ENCODE results near the gene SEC61A2.

SEC61A2 gene

DNA sequence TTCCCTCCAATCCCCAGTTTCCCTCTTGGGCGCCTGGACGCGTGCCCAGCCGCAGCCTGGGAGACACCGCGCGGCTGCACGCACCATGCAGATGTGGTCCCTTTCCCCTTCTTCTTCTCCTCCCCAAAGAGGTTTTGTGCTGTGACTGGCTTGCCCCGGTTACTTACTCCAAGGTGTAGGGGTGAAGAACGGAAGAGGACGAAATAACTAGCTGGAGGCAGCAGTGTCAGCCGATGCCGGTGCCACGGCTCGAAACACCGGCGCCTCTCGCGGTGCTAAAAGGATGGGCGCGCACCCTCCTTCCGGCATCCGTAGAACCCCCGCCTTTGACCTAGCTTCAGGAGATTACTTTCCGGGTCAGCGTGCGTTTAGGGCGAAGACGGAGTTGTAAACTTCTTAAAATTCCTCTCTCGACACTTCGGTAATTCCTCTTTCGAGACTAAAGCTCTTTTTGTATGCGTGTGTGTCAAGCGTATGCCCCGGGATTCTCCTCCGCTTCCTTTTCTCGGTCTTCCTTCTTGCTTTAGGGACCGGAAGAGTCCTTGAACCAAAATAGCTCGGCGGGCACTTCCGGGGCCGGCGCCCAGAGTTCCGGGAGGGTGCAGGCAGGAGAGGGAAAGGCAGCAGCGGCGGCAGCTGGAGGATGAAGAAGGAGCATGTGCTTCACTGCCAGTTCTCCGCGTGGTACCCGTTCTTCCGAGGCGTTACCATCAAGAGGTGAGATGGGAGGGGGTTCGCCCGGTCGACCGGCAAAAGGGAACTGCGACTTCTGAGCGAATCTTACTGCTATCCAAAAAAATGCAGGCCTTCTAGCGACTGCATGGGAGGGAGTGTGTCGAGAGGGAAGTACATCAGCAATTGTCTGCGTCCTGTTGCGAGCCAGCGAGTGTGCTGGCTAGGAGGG is 66.4 kb downstream of the SEC61A2 start, which contains the start of the genes CDC123 and NUDT5:
Gene CDC123 (plus strand): TSS at position 586 of the 904 bp plus-strand sequence. CDS start 58 bp downstream, at position 644.
Gene NUDT5 (minus strand): TSS at position 289 of the 904 bp plus-strand sequence. CDS start 9,600 bp downstream, outside the sequence.
- H3K27ac Mint-ChIP-seq = peak within 1 kb of the TSS; percentile 98
- peaks cover 38% of the 10 kb centered on the region for H3K4me1 Mint-ChIP-seq (ENCODE audit: low read depth)

DNA sequence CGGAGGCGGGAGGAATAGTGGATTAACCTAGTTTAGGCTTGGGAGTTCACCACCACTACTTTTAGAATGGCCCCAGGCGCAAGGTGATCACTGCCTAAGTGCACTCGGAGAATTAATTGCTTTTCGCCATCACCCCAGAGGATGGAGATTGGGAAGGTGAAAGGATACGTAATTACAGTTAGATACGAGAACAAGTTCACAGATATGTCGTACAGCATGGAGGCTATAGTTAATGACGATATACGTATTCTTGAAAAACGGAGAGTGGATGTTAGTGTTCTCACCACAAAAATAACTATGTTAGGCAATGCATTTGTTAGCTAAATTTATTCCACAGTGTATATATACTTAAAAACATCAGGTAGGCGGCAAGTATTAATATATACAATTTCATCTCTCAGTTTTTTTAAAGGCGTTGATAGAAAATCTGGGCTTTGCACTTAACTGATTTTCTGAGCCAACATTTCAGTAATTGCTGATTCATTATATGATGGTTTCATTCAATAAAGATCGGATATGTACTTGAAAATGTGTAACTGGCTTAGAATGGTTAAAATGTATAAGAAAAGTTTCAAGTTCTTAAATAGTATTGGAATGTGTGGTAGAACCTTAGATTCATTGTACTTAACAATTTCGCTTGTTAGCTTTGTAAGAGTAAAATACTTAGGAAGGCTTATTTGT is 67.2 kb downstream of the SEC61A2 start:
- H3K27me3 Mint-ChIP-seq (ENCODE audit: low read depth) = no peaks in the 10 kb centered on the region
- peak overlapping the region; percentile 90 for H3K4me3 Mint-ChIP-seq
- H3K4me1 Mint-ChIP-seq (ENCODE audit: low read depth) = peaks cover 40% of the 10 kb centered on the region
- no peaks in the 10 kb centered on the region for H3K9me3 Mint-ChIP-seq
- peak overlapping the region; percentile 98 for H3K27ac Mint-ChIP-seq
- peaks cover 37% of the 10 kb centered on the region for H3K36me3 Mint-ChIP-seq (ENCODE audit: low read depth)
- DNase-seq (ENCODE audit: low spot score) = no peak

More for the DNA sequence above, 66.4 kb downstream of the SEC61A2 start, which contains the start of the genes CDC123 and NUDT5:
- Mint-ChIP-seq H3K27me3 (ENCODE audit: low read depth) (no peaks in the 10 kb centered on the region), H3K9me3 (no peaks in the 10 kb centered on the region), H3K4me3 (peak within 1 kb of the TSS; percentile 90), H3K36me3 (ENCODE audit: low read depth) (peaks cover 33% of the 10 kb centered on the region)
- DNase-seq (ENCODE audit: low spot score) = peak; percentile 85

GRCh38 chr10:12198156-12198555 is 68.7 kb downstream of the SEC61A2 start:
- Mint-ChIP-seq H3K4me1 (ENCODE audit: low read depth) (peaks cover 35% of the 10 kb centered on the region), H3K36me3 (ENCODE audit: low read depth) (peaks cover 34% of the 10 kb centered on the region), H3K9me3 (no peaks in the 10 kb centered on the region), H3K4me3 (peak overlapping the region; percentile 69), H3K27me3 (ENCODE audit: low read depth) (no peaks in the 10 kb centered on the region), H3K27ac (no peak overlapping the region)
- no peak for DNase-seq (ENCODE audit: low spot score)

- no peaks in the 10 kb centered on the region for H3K9me3 Mint-ChIP-seq
- no peak overlapping the region for H3K4me3 Mint-ChIP-seq
- no peak overlapping the region for H3K27ac Mint-ChIP-seq
- H3K27me3 Mint-ChIP-seq (ENCODE audit: low read depth) = no peaks in the 10 kb centered on the region
- peaks cover 33% of the 10 kb centered on the region for H3K4me1 Mint-ChIP-seq (ENCODE audit: low read depth)
- DNase-seq (ENCODE audit: low spot score) = no peak
- peaks cover 44% of the 10 kb centered on the region for H3K36me3 Mint-ChIP-seq (ENCODE audit: low read depth)
Measured at GRCh38 chr10:12200850-12201249, 71.4 kb downstream of the SEC61A2 start.

DNA sequence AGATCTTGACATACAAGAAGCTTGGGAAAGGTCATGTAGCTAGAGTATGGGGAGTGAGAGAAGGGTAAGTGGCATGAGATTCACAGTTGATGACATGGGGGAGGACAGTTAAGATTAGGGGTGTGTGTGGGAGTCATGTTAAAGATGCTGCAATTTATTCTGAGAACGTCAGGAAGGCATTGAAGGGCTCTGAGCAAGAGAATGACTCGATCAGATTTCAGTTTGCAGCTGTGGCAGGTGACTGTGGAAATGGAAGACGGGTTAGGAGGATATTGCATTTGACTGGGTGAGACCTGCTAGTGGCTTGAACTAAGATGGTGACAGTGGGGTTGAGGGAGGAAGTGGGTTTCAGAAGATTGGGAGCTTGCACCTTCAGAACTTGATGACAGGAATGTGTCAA is 72.1 kb downstream of the SEC61A2 start:
- H3K4me1 Mint-ChIP-seq (ENCODE audit: low read depth) = peaks cover 32% of the 10 kb centered on the region
- H3K36me3 Mint-ChIP-seq (ENCODE audit: low read depth) = peaks cover 39% of the 10 kb centered on the region
- H3K9me3 Mint-ChIP-seq = no peaks in the 10 kb centered on the region
- no peaks in the 10 kb centered on the region for H3K27me3 Mint-ChIP-seq (ENCODE audit: low read depth)
- H3K4me3 Mint-ChIP-seq = peak overlapping the region; percentile 32
- H3K27ac Mint-ChIP-seq = peak overlapping the region; percentile 46
- peak; percentile 28 for DNase-seq (ENCODE audit: low spot score)

DNA sequence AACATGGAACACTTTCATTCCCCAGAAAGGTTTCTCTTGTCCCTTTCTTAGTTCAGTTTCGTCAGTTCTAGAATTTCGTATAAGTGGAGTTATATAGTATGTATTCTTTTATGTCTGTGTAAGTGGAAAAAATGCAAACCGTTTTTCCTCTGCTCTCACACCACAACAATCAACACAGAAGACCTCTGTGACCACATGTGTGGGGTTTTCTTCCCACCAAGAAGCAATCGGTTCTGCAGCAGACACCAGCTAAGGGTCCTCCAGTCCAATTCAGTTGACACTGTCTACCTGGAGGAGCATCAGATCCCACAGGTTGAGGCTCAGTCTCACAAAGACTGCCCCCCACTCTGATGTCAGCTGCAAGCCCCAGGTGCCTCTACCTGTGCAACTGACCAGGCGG is 72.7 kb downstream of the SEC61A2 start:
- no peaks in the 10 kb centered on the region for H3K9me3 Mint-ChIP-seq
- H3K27me3 Mint-ChIP-seq (ENCODE audit: low read depth) = no peaks in the 10 kb centered on the region
- no peak overlapping the region for H3K4me3 Mint-ChIP-seq
- no peak overlapping the region for H3K27ac Mint-ChIP-seq
- DNase-seq (ENCODE audit: low spot score) = no peak
- peaks cover 34% of the 10 kb centered on the region for H3K4me1 Mint-ChIP-seq (ENCODE audit: low read depth)
- peaks cover 42% of the 10 kb centered on the region for H3K36me3 Mint-ChIP-seq (ENCODE audit: low read depth)

GRCh38 chr10:12205082-12205481 is 75.6 kb downstream of the SEC61A2 start:
- H3K9me3 Mint-ChIP-seq = no peaks in the 10 kb centered on the region
- no peak overlapping the region for H3K4me3 Mint-ChIP-seq
- peaks cover 49% of the 10 kb centered on the region for H3K36me3 Mint-ChIP-seq (ENCODE audit: low read depth)
- DNase-seq (ENCODE audit: low spot score) = no peak
- peak overlapping the region; percentile 0 for H3K27ac Mint-ChIP-seq
- H3K27me3 Mint-ChIP-seq (ENCODE audit: low read depth) = no peaks in the 10 kb centered on the region
- peaks cover 26% of the 10 kb centered on the region for H3K4me1 Mint-ChIP-seq (ENCODE audit: low read depth)

DNA sequence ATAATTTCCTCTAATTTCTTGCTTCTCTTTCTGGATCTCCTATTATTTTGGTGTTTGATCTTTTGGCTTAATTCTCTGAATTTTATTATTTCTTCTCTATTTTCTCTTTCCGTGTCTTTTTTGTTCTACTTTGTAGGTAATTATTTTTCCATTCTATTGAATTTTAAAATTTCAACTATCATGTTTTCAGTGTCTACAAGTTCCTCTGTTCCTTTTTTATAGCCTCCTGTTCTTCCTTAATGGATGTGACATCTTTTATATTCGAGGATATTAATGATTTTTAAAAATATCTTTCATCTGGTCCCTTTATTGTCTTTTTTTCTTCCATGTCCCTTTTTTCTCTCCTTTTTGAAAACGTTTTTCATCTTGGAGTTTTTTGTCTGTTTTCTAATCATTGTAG is 77.6 kb downstream of the SEC61A2 start:
- no peak overlapping the region for H3K27ac Mint-ChIP-seq
- H3K36me3 Mint-ChIP-seq (ENCODE audit: low read depth) = peaks cover 47% of the 10 kb centered on the region
- peaks cover 18% of the 10 kb centered on the region for H3K4me1 Mint-ChIP-seq (ENCODE audit: low read depth)

DNA sequence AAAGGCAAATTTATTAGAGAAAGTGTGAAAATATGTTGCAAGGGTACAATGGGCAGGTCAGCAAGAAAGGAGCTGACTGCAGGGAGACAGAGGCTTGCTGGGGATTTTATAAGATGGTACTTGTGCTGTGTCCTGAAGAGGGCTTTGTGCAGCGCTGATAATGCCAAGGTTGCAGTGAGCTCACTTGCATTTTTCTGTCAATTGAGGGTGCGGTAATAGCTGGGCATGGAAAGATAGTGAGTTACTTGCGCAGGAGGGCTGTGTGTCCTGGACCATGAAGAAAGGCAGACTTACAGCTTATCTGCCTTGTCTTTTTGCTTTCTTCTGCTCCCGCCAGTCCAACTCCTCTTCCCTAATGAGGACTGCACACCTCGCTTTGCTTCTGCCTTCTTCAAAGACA is 79.0 kb downstream of the SEC61A2 start:
- DNase-seq (ENCODE audit: low spot score) = no peak
- Mint-ChIP-seq H3K9me3 (no peaks in the 10 kb centered on the region), H3K27me3 (ENCODE audit: low read depth) (no peaks in the 10 kb centered on the region), H3K4me3 (no peak overlapping the region), H3K36me3 (ENCODE audit: low read depth) (peaks cover 47% of the 10 kb centered on the region), H3K27ac (no peak overlapping the region), H3K4me1 (ENCODE audit: low read depth) (peaks cover 16% of the 10 kb centered on the region)

More for the DNA sequence above, 77.6 kb downstream of the SEC61A2 start:
- Mint-ChIP-seq H3K27me3 (ENCODE audit: low read depth) (no peaks in the 10 kb centered on the region), H3K4me3 (no peak overlapping the region), H3K9me3 (no peaks in the 10 kb centered on the region)
- no peak for DNase-seq (ENCODE audit: low spot score)

- Mint-ChIP-seq H3K27me3 (ENCODE audit: low read depth) (no peaks in the 10 kb centered on the region), H3K4me1 (ENCODE audit: low read depth) (peaks cover 16% of the 10 kb centered on the region), H3K36me3 (ENCODE audit: low read depth) (peaks cover 53% of the 10 kb centered on the region), H3K9me3 (no peaks in the 10 kb centered on the region), H3K27ac (no peak overlapping the region), H3K4me3 (no peak overlapping the region)
- no peak for DNase-seq (ENCODE audit: low spot score)
Measured at GRCh38 chr10:12212454-12212853, 83.0 kb downstream of the SEC61A2 start.

DNA sequence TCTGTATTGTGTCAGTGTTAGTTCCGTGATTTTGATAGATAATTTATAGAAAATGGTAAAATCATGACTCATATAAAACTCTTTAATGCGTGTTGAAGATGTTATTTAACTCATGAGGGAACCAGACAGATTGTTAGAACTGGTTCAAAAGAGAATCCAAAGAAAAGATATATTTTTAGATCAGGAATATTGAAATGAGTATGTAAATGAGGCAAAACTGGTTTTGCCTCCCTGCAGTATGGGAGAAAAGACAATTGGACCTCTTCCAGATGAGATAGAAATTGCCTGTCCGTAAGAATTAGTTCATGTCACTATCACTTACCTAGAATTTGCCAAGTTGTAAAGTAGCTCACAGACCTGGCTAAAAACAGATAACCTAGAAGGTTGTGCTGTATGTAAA is 84.1 kb downstream of the SEC61A2 start:
- DNase-seq (ENCODE audit: low spot score) = no peak
- no peaks in the 10 kb centered on the region for H3K27me3 Mint-ChIP-seq (ENCODE audit: low read depth)
- peaks cover 16% of the 10 kb centered on the region for H3K4me1 Mint-ChIP-seq (ENCODE audit: low read depth)
- no peak overlapping the region for H3K4me3 Mint-ChIP-seq
- H3K36me3 Mint-ChIP-seq (ENCODE audit: low read depth) = peaks cover 49% of the 10 kb centered on the region
- H3K27ac Mint-ChIP-seq = no peak overlapping the region
- H3K9me3 Mint-ChIP-seq = no peaks in the 10 kb centered on the region

DNA sequence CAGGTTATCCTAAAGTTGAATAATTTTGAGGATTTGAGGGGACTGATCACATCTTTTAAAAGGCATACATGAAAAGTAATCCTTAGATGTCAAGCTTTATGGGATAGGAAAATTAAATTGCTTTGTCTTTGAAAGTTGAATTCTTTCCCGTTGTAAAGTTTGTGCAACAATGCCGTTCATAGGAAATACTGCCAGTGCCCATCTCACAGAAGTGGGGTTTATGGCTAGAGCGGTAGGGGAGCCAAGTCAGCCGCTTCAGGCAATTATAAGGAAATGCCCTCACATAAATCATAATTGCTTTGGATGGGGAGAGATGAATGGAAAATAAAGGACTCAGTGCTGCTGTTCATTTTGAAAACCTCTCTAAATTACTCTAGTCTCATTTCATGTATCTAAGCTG is 84.6 kb downstream of the SEC61A2 start:
- Mint-ChIP-seq H3K36me3 (ENCODE audit: low read depth) (peaks cover 50% of the 10 kb centered on the region), H3K27ac (no peak overlapping the region), H3K9me3 (no peaks in the 10 kb centered on the region), H3K4me1 (ENCODE audit: low read depth) (peaks cover 11% of the 10 kb centered on the region), H3K27me3 (ENCODE audit: low read depth) (no peaks in the 10 kb centered on the region), H3K4me3 (no peak overlapping the region)
- DNase-seq (ENCODE audit: low spot score) = no peak

GRCh38 chr10:12214763-12215218 is 85.3 kb downstream of the SEC61A2 start:
- peak overlapping the region; percentile 57 for H3K4me3 Mint-ChIP-seq
- peak; percentile 18 for DNase-seq (ENCODE audit: low spot score)
- peaks cover 9% of the 10 kb centered on the region for H3K4me1 Mint-ChIP-seq (ENCODE audit: low read depth)
- no peaks in the 10 kb centered on the region for H3K9me3 Mint-ChIP-seq
- peaks cover 48% of the 10 kb centered on the region for H3K36me3 Mint-ChIP-seq (ENCODE audit: low read depth)
- H3K27me3 Mint-ChIP-seq (ENCODE audit: low read depth) = no peaks in the 10 kb centered on the region
- H3K27ac Mint-ChIP-seq = peak overlapping the region; percentile 85

All from T-helper 2 cell treated with Interferon-gamma antibody and Interleukin-4, amounts not matched to agents 5 μg/mL and 100 μg/mL, for 36 hours (primary cell).